Skeletal muscle satellite cell (primary cell): ENCODE results near the gene NECAB3.
A peak's percentile ranks its signal among the peaks of the same experiment; 100 is the strongest.

Experiments
- H3K27me3 ChIP-seq: 2 replicates; pipeline ENCODE4 v1.7.0; 2013; ENCODE audit warnings: low read length; ENCODE audit not compliant: control insufficient read depth, insufficient read depth
- H3K36me3 ChIP-seq: 2 replicates; pipeline ENCODE4 v1.7.0; 2013; ENCODE audit warnings: mild to moderate bottlenecking, control low read depth, low read length; ENCODE audit not compliant: insufficient read depth
- H3K4me1 ChIP-seq: 2 replicates; pipeline ENCODE4 v1.7.0; 2013; ENCODE audit warnings: low read length; ENCODE audit not compliant: control insufficient read depth, insufficient read depth
- H3K4me2 ChIP-seq: 2 replicates; pipeline ENCODE4 v1.7.0; 2013; ENCODE audit warnings: mild to moderate bottlenecking, low read length
- H3K4me3 ChIP-seq: 2 replicates; pipeline ENCODE4 v1.7.0; 2013; ENCODE audit warnings: low read length
- H3K9ac ChIP-seq: 2 replicates; pipeline ENCODE4 v1.7.0; 2013; ENCODE audit warnings: mild to moderate bottlenecking, low read depth, low read length, moderate library complexity
- H3K9me3 ChIP-seq: replicated peaks from 2 replicates; pipeline ENCODE4 v1.7.0; 2013; ENCODE audit warnings: mild to moderate bottlenecking, control low read depth, low read length

Gene NECAB3

GRCh38 chr20:33693741-33694638 is 19.8 kb upstream of the NECAB3 start:
- Histone ChIP-seq H3K36me3 (no peaks in the 10 kb centered on the region), H3K9ac (no peak overlapping the region), H3K9me3 (no peaks in the 10 kb centered on the region), H3K27me3 (no peaks in the 10 kb centered on the region), H3K4me3 (no peak overlapping the region), H3K4me1 (peaks cover 8% of the 10 kb centered on the region), H3K4me2 (no peak overlapping the region)

GRCh38 chr20:33693289-33693688 is 19.1 kb upstream of the NECAB3 start:
- H3K36me3 ChIP-seq, result no peaks in the 10 kb centered on the region
- H3K27me3 ChIP-seq, result no peaks in the 10 kb centered on the region
- no peak overlapping the region for H3K4me3 ChIP-seq
- peaks cover 8% of the 10 kb centered on the region for H3K4me1 ChIP-seq
- no peak overlapping the region for H3K4me2 ChIP-seq
- H3K9me3 ChIP-seq, result no peaks in the 10 kb centered on the region
- no peak overlapping the region for H3K9ac ChIP-seq

DNA sequence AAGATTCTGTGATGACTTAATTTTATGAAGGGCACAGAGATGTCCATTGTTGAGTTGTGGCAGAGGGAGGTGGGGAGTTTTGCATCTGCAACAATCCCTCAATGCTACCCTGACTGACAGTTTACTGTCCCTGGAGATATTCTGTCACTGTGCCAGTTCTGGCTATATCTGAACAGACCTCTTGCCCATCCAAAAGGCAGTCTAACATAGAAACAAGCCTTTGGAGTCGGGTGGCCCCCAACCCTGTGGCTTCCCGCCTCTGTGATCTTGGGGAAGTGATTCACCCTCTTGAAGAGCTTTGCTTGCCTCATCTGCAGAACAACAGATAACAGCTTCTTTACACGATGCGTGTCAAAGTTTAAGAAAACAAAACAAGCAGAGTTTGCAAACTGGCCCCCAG is 15.7 kb upstream of the NECAB3 start:
- Histone ChIP-seq H3K4me2 (no peak overlapping the region), H3K4me3 (no peak overlapping the region), H3K27me3 (no peaks in the 10 kb centered on the region), H3K4me1 (peaks cover 16% of the 10 kb centered on the region), H3K36me3 (no peaks in the 10 kb centered on the region), H3K9me3 (no peaks in the 10 kb centered on the region), H3K9ac (no peak overlapping the region)

GRCh38 chr20:33689493-33689892 is 15.3 kb upstream of the NECAB3 start:
- H3K4me3 ChIP-seq, result no peak overlapping the region
- H3K9ac ChIP-seq, result no peak overlapping the region
- H3K4me2 ChIP-seq, result no peak overlapping the region
- peaks cover 21% of the 10 kb centered on the region for H3K4me1 ChIP-seq
- H3K27me3 ChIP-seq, result no peaks in the 10 kb centered on the region
- H3K36me3 ChIP-seq, result no peaks in the 10 kb centered on the region
- H3K9me3 ChIP-seq, result no peaks in the 10 kb centered on the region

GRCh38 chr20:33688938-33689424 is 14.8 kb upstream of the NECAB3 start:
- no peaks in the 10 kb centered on the region for H3K27me3 ChIP-seq
- H3K36me3 ChIP-seq, result no peaks in the 10 kb centered on the region
- no peak overlapping the region for H3K9ac ChIP-seq
- H3K9me3 ChIP-seq, result no peaks in the 10 kb centered on the region
- peaks cover 23% of the 10 kb centered on the region for H3K4me1 ChIP-seq
- no peak overlapping the region for H3K4me3 ChIP-seq
- H3K4me2 ChIP-seq, result no peak overlapping the region

- H3K9me3 ChIP-seq, result no peaks in the 10 kb centered on the region
- no peak overlapping the region for H3K4me2 ChIP-seq
- H3K9ac ChIP-seq, result no peak overlapping the region
- H3K27me3 ChIP-seq, result no peaks in the 10 kb centered on the region
- no peak overlapping the region for H3K4me3 ChIP-seq
- H3K36me3 ChIP-seq, result no peaks in the 10 kb centered on the region
- H3K4me1 ChIP-seq, result peaks cover 23% of the 10 kb centered on the region
These were observed 14.0 kb upstream of the NECAB3 start for GRCh38 chr20:33687993-33688937.

DNA sequence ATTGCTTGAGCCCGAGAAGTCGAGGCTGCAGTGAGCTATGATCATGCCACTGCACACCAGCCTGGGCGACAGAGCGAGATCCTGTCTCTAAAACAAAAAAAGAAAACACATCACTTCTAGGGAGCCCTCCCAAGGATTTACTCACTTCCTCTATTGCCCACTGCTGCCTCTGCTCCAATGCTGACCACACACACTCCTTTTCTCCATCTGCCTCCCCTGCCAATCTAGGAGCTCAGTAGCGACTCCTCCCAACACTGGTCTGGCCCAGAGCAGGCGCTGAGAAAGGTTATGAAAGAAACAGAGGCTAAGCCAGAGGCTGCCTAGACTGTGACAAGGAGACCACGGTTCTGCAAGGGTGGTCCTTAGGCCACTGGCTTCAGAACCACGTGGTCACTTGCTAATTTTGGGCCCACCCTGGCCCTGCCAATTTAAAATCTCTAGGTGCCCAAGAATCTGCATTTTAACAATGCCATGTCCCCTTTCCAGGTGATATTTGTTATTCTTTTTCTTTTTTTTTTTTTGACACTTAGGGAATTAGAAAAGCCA is 13.2 kb upstream of the NECAB3 start:
- Histone ChIP-seq H3K4me3 (no peak overlapping the region), H3K4me2 (no peak overlapping the region), H3K27me3 (no peaks in the 10 kb centered on the region), H3K9me3 (no peaks in the 10 kb centered on the region), H3K36me3 (no peaks in the 10 kb centered on the region), H3K9ac (no peak overlapping the region), H3K4me1 (peaks cover 23% of the 10 kb centered on the region)

DNA sequence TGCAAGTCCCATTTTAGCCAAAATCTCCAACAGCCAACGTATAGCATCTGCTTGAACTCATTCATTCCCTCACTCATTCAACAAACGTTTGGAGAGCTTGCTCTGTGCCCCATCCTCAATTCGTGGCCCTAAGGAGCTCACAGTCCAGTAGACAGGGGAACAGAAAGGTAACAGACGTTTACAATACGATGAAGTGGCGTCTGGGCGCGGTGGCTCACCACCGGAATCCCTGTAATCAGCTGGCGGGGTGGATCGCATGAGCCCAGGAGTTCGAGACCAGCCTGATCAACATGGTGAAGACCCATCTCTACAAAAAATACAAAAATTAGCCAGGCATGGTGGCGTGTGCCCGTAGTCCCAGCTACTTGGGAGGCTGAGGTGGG is 12.7 kb upstream of the NECAB3 start:
- no peaks in the 10 kb centered on the region for H3K36me3 ChIP-seq
- peaks cover 23% of the 10 kb centered on the region for H3K4me1 ChIP-seq
- peak overlapping the region; percentile 72 for H3K4me3 ChIP-seq
- H3K9ac ChIP-seq, result no peak overlapping the region
- H3K4me2 ChIP-seq, result peak overlapping the region; percentile 88
- H3K27me3 ChIP-seq, result no peaks in the 10 kb centered on the region
- H3K9me3 ChIP-seq, result no peaks in the 10 kb centered on the region

- Histone ChIP-seq H3K9me3 (no peaks in the 10 kb centered on the region), H3K4me1 (peaks cover 23% of the 10 kb centered on the region), H3K4me2 (peak within 1 kb of the TSS; percentile 88), H3K36me3 (no peaks in the 10 kb centered on the region), H3K9ac (peak within 1 kb of the TSS; percentile 74), H3K4me3 (peak within 1 kb of the TSS; percentile 72), H3K27me3 (no peaks in the 10 kb centered on the region)
These were observed 12.1 kb upstream of the NECAB3 start, which contains the start of gene E2F1 for GRCh38 chr20:33686100-33686983. E2F1 (minus strand) TSS chr20:33686385; CDS start chr20:33686264, 121 bp downstream.

DNA sequence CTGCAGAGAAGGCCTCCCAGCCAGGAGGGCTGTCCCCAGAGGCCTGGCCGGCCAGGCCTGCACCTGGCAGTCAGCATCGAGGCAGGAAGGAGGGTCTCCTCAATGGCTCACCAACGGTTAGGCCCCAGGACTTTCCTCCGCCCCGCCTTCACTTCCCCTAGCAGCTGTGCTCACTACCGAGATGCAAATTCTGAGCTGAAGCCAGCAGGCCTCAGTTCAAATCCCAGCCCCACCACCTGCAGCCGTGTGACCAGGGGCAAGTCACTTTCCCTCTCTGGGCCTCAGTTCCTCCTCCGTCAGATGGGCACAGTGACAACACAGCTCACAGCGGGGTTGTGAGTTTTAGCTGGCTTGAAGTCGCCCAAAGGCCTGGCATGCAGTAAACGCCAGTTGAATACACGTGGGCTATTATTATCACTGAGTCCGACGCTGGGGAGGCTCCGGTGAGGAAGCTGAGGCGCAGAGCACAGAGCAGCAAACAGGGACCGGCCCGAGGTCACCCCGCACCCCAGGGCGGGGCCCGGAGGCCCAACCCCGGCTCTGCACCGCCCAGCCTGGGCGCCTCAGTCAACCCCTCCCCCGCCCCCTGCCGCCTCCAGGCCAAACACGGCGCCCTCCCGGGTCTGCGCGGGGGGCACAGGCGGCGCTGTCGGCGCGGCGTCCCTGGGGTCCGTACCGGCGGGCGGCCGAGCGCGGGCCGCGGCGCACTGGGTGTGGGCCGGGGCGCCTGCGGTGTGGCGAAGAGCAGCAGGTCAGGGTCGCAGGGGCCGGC is 11.3 kb upstream of the NECAB3 start:
- peak overlapping the region; percentile 74 for H3K9ac ChIP-seq
- peak overlapping the region; percentile 69 for H3K4me3 ChIP-seq
- no peaks in the 10 kb centered on the region for H3K36me3 ChIP-seq
- H3K9me3 ChIP-seq, result no peaks in the 10 kb centered on the region
- peak overlapping the region; percentile 83 for H3K4me2 ChIP-seq
- no peaks in the 10 kb centered on the region for H3K27me3 ChIP-seq
- peaks cover 29% of the 10 kb centered on the region for H3K4me1 ChIP-seq
